H1 (cell line): ENCODE data around the gene GMPPA. TPM values are rescaled to one million over a fixed set of nuclear protein-coding genes. Genes with fewer than 3 reads are reported as not detected.

Experiments
- CTBP2 ChIP-seq: IDR thresholded peaks from 2 replicates; pipeline ENCODE4 v1.7.0; 2011; ENCODE audit warnings: borderline replicate concordance, mild to moderate bottlenecking, moderate library complexity, mixed read lengths, low read length; ENCODE audit not compliant: insufficient read depth, insufficient read length
- SP4 ChIP-seq: IDR thresholded peaks from 2 replicates; pipeline ENCODE4 v1.6.1; 2012; ENCODE audit warnings: low read length, inconsistent platforms
- polyA plus RNA-seq, 7 experiments: library from polyadenylated mRNA; depleted of rRNA in 3 of 7; stranded (reverse) in 5 of 7; unstranded in 2 of 7; fragments of >200 nt in 5 of 7; fragments of 200-250 nt in 2 of 7; gene quantifications; 1 replicate in 5 of 7; 2 replicates in 1 of 7; 4 replicates in 1 of 7; pipeline versions ENCODE4 v1.2.1 to v1.2.3, GENCODE V29; 2011 to 2013; ENCODE audit warnings: missing spikeins in 2 of 7, mixed read lengths in 2 of 7
- total RNA-seq: library from RNA; stranded (reverse); fragmentation: NEBNext Ultra II Directional; extraction: Animal tissue kit (Norgen Biotek cat#: 25700); gene quantifications from 2 replicates; pipeline ENCODE4 v1.2.1, GENCODE V29; 2021

The GMPPA gene
- total and polyA plus RNA-seq, 2 of the 8 experiments (the other 6 are each of a cell fraction or from before 2014, with no cell fraction given), result 34.3 to 98.8 TPM

DNA sequence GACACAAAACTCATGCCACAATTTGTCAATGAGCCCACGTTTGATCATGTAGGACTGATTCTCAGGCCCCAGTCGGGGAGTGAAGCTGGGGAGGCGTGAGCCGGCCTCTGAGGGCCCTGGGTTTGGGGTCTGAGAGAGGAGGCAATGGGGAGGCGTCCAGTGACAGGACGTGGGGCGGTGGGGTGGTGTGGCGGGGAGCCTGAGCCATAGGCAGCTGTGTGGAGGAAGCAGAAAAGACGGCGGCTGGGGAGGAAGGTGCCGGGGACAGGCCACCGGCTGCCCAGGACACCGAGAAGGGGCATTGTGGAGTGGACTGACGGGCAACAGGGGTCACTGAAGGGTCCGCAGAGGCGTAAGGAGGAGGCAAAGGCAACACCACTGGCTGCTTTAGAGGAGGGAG lies 37.7 kb downstream of the GMPPA start (continued):
- TF ChIP-seq CTBP2 (no peak), SP4 (no peak)
